Neural progenitor cell (in vitro differentiated cells): ENCODE results near the gene WWOX. TPM values are rescaled to one million over a fixed set of nuclear protein-coding genes. Genes with fewer than 3 reads are reported as not detected.
"Not testable (repeated sequence)": the region's sequence is repeated elsewhere in the genome, so short reads cannot be mapped to it uniquely, and the experiment has no call there.

Source experiments
- DNase-seq: peaks from one replicate; pipeline ENCODE4 v3.0.0-alpha.2; 2016; ENCODE audit warnings: low spot score
- H2AFZ ChIP-seq: fragments of 200-600 bp; sonication (generic); replicated peaks from 2 replicates; pipeline ENCODE4 v1.6.1; 2016; ENCODE audit warnings: antibody characterized with exemption
- H3F3A ChIP-seq: fragments of 200-600 bp; sonication (generic); 2 replicates; pipeline ENCODE4 v1.6.1; 2016; ENCODE audit warnings: antibody characterized with exemption, low read depth
- H3K27ac ChIP-seq: fragments of 200-600 bp; sonication (generic); 2 replicates; pipeline ENCODE4 v1.5.1; 2016; ENCODE audit warnings: mild to moderate bottlenecking
- H3K27me3 ChIP-seq: fragments of 200-600 bp; sonication (generic); 2 replicates; pipeline ENCODE4 v1.6.1; 2016; ENCODE audit warnings: mild to moderate bottlenecking, moderate library complexity
- H3K36me3 ChIP-seq: fragments of 200-600 bp; sonication (generic); 2 replicates; pipeline ENCODE4 v1.5.1; 2016
- H3K4me1 ChIP-seq: fragments of 200-600 bp; sonication (generic); 2 replicates; pipeline ENCODE4 v1.6.1; 2016; ENCODE audit warnings: mixed run types
- H3K4me2 ChIP-seq: fragments of 200-600 bp; sonication (generic); 2 replicates; pipeline ENCODE4 v1.6.1; 2016
- H3K4me3 ChIP-seq: fragments of 200-600 bp; sonication (generic); 2 replicates; pipeline ENCODE4 v1.5.1; 2016
- H3K79me2 ChIP-seq: fragments of 200-600 bp; sonication (generic); 2 replicates; pipeline ENCODE4 v1.6.1; 2016; ENCODE audit warnings: low read depth
- H3K9ac ChIP-seq: fragments of 200-600 bp; sonication (generic); 2 replicates; pipeline ENCODE4 v1.6.1; 2016
- H3K9me3 ChIP-seq: fragments of 200-600 bp; sonication (generic); 2 replicates; pipeline ENCODE4 v1.5.1; 2016; ENCODE audit warnings: low read depth
- H4K20me1 ChIP-seq: fragments of 200-600 bp; sonication (generic); 2 replicates; pipeline ENCODE4 v1.6.1; 2016; ENCODE audit warnings: low read depth
- H3K27ac Mint-ChIP-seq: 3 replicates; pipeline ENCODE4 v1.8.0; 2021; ENCODE audit warnings: mixed read lengths
- H3K27me3 Mint-ChIP-seq: 2 replicates; pipeline ENCODE4 v1.8.0; 2022; ENCODE audit warnings: low read depth, mild to moderate bottlenecking, inconsistent platforms, moderate library complexity, mixed read lengths; ENCODE audit not compliant: insufficient read depth
- H3K36me3 Mint-ChIP-seq: 3 replicates; pipeline ENCODE4 v1.8.0; 2021; ENCODE audit warnings: mixed read lengths
- H3K4me1 Mint-ChIP-seq: 3 replicates; pipeline ENCODE4 v1.8.0; 2021; ENCODE audit warnings: mixed read lengths
- H3K4me3 Mint-ChIP-seq: 3 replicates; pipeline ENCODE4 v1.8.0; 2021; ENCODE audit warnings: mild to moderate bottlenecking, moderate library complexity, mixed read lengths
- H3K9me3 Mint-ChIP-seq: 3 replicates; pipeline ENCODE4 v1.8.0; 2020; ENCODE audit warnings: mixed read lengths
- EZH2 ChIP-seq: fragments of 200-600 bp; sonication (generic); IDR thresholded peaks from 2 replicates; pipeline ENCODE4 v1.6.1; 2017; ENCODE audit warnings: antibody characterized with exemption, mild to moderate bottlenecking, moderate library complexity
- EZH2phosphoT487 ChIP-seq: fragments of 200-600 bp; sonication (generic); IDR thresholded peaks from 2 replicates; pipeline ENCODE4 v1.6.1; 2017; ENCODE audit warnings: antibody characterized with exemption
- total RNA-seq: library from RNA; depleted of rRNA; stranded (reverse); fragments of >200 nt; gene quantifications from 2 replicates; pipeline ENCODE4 v1.2.3, GENCODE V29; 2015; ENCODE audit warnings: low replicate concordance
- TF ChIP-seq, protein P1 (sequence below): fragments of 200-600 bp; sonication (generic); IDR thresholded peaks from 2 replicates; pipeline ENCODE4 v1.5.1; 2017; ENCODE audit warnings: antibody characterized with exemption, mild to moderate bottlenecking

Gene WWOX
- total RNA-seq, 1 donor from 2014 or later = 63.7 TPM

DNA sequence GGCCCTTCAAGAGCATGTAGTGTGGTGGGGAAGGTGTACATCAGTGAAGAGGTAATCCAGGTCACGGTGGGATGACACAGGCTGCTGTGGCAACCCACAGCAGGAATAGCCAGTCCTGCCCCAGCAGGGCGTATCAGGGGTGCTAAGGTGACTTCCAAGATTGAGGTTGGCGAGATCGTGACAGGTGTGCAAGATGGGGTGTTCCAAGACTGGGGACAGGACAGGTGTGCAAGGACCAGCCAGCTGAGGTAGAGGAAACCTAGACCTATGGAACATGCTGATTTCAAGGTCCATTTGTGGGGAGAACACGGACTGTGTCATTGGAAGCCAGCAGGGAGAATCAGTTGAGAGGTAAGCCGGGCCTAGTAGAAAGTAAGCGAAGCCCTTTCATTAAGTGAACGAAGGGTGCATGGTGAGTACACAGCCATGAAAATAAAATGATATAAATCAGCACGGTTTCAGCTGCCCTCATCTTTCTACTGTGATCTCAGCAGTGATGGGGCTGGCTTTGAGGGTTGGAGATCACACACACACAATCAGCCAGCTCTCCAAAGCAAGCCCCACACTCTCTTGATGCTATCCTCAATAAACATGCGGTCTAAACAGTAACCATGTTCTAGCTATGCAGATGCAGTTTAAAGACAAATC is 497.0 kb downstream of the WWOX start:
- H3K79me2 ChIP-seq = no peaks in the 10 kb centered on the region
- no peak overlapping the region for H3K27ac Mint-ChIP-seq

DNA sequence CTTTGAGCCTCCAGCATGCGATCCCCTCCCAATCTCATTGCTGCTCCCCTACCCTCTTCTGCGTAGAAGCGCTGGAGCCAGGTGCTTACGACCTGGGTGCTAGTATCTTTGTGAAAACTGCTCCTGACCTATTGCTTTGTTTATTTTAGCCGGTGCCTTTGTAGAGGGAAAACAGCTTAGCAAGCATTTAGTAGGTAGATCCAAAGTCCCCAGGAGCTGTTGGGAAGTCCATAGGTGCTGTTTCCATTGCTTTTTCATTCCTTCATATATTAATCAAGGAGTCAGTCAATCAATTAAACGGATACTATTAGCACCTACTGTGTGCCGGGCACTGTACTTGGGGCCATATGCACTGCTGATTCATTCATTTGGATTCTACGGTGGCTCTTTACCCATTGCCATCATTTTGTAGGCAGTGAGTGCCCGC is 497.6 kb downstream of the WWOX start:
- Histone ChIP-seq H3K27me3 (no peaks in the 10 kb centered on the region), H3K27ac (no peak overlapping the region), H3K79me2 (no peaks in the 10 kb centered on the region), H3K36me3 (no peaks in the 10 kb centered on the region), H3K4me2 (no peak overlapping the region), H3K9ac (no peak overlapping the region), H4K20me1 (no peaks in the 10 kb centered on the region), H3F3A (no peaks in the 10 kb centered on the region), H3K4me3 (no peak overlapping the region), H3K4me1 (peaks cover 22% of the 10 kb centered on the region), H3K9me3 (no peaks in the 10 kb centered on the region), H2AFZ (no peak overlapping the region)
- TF ChIP-seq EZH2phosphoT487 = no peak
- TF ChIP-seq, protein P1, sequence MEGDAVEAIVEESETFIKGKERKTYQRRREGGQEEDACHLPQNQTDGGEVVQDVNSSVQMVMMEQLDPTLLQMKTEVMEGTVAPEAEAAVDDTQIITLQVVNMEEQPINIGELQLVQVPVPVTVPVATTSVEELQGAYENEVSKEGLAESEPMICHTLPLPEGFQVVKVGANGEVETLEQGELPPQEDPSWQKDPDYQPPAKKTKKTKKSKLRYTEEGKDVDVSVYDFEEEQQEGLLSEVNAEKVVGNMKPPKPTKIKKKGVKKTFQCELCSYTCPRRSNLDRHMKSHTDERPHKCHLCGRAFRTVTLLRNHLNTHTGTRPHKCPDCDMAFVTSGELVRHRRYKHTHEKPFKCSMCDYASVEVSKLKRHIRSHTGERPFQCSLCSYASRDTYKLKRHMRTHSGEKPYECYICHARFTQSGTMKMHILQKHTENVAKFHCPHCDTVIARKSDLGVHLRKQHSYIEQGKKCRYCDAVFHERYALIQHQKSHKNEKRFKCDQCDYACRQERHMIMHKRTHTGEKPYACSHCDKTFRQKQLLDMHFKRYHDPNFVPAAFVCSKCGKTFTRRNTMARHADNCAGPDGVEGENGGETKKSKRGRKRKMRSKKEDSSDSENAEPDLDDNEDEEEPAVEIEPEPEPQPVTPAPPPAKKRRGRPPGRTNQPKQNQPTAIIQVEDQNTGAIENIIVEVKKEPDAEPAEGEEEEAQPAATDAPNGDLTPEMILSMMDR = no peak
- TF ChIP-seq EZH2 = no peak
- Mint-ChIP-seq H3K4me1 (peaks cover 45% of the 10 kb centered on the region), H3K27me3 (peaks cover 9% of the 10 kb centered on the region), H3K9me3 (no peaks in the 10 kb centered on the region), H3K36me3 (no peaks in the 10 kb centered on the region), H3K27ac (no peak overlapping the region), H3K4me3 (no peak overlapping the region)
- DNase-seq = no peak

More for the DNA sequence above, 497.0 kb downstream of the WWOX start:
- Mint-ChIP-seq H3K27me3 (peaks cover 9% of the 10 kb centered on the region), H3K4me3 (no peak overlapping the region), H3K4me1 (peaks cover 43% of the 10 kb centered on the region), H3K36me3 (no peaks in the 10 kb centered on the region), H3K9me3 (no peaks in the 10 kb centered on the region)
- Histone ChIP-seq H3K4me2 (no peak overlapping the region), H3F3A (no peaks in the 10 kb centered on the region), H3K9ac (no peak overlapping the region), H4K20me1 (no peaks in the 10 kb centered on the region), H3K4me3 (no peak overlapping the region), H3K27me3 (no peaks in the 10 kb centered on the region), H3K4me1 (peaks cover 21% of the 10 kb centered on the region), H3K27ac (no peak overlapping the region), H3K36me3 (no peaks in the 10 kb centered on the region), H3K9me3 (no peaks in the 10 kb centered on the region), H2AFZ (no peak overlapping the region)
- TF ChIP-seq EZH2phosphoT487 (no peak), EZH2 (no peak)
- TF ChIP-seq, protein P1 = no peak
- no peak for DNase-seq

DNA sequence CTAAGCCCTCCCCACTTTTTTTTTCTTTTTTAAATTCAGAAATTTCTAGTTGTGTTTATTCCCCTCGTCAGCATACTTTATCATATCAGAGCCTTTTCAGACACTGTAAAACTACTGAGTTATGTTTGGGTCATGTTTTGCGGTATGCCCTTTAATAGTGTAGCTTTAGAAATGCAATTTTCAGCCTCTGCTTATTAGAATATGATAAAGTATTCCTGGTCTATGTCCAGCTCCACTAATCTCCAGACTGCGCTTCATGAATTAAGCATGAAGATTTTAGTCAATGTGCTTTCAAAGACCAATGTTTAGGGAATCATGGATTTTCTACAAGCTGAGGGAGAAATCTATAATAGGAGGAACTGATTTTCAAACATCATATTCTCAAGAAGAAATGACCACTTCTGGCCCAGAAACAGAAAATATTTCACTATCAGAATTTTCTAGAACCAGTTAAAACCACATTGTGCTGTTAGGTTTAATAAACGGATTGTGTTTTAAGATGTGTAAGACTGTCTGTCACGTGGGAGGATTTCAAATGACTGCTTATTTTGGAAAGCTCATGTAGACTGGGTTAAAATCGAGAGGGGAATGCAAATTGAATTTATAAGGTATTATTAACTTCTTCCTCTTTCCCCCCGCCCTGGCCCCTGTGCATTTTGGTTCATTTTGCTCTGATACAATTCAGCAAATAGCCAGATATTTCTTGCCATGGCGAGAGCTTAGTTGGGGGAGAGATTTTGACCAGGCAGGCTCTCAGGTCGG is 498.5 kb downstream of the WWOX start:
- Histone ChIP-seq H3K27ac (no peak overlapping the region), H3K4me3 (no peak overlapping the region), H3K36me3 (no peaks in the 10 kb centered on the region), H3K4me2 (no peak overlapping the region), H2AFZ (no peak overlapping the region), H3F3A (no peaks in the 10 kb centered on the region), H4K20me1 (no peaks in the 10 kb centered on the region), H3K4me1 (peaks cover 16% of the 10 kb centered on the region), H3K9me3 (no peaks in the 10 kb centered on the region), H3K79me2 (no peaks in the 10 kb centered on the region), H3K27me3 (no peaks in the 10 kb centered on the region), H3K9ac (no peak overlapping the region)
- Mint-ChIP-seq H3K27me3 (peaks cover 9% of the 10 kb centered on the region), H3K4me3 (no peak overlapping the region), H3K36me3 (no peaks in the 10 kb centered on the region), H3K27ac (peak overlapping the region; percentile 35), H3K4me1 (peaks cover 43% of the 10 kb centered on the region), H3K9me3 (no peaks in the 10 kb centered on the region)
- no peak for TF ChIP-seq EZH2phosphoT487
- no peak for DNase-seq

DNA sequence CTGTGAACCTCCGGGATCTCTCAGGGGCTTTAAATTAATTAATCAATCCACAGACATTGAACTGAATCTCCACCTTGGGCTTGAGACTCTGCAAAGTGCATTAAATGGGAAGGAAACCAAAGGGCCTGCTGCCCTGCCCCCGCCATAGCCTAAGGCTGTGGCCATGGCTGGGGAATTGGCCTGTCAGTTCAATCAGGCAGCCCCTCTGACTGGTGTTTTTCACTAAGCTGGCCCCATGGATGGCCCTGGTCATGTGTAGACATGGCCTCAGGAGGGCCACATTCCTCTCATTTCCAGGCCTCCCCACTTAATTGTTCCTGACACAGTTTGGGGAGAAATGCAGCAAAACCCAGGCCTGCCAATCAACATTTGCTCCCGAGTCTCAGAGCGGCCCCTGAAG is 499.8 kb downstream of the WWOX start:
- Histone ChIP-seq H3K36me3 (no peaks in the 10 kb centered on the region), H3F3A (no peaks in the 10 kb centered on the region), H2AFZ (no peak overlapping the region), H3K4me1 (peaks cover 5% of the 10 kb centered on the region), H4K20me1 (no peaks in the 10 kb centered on the region), H3K4me3 (no peak overlapping the region), H3K27ac (no peak overlapping the region), H3K27me3 (no peaks in the 10 kb centered on the region), H3K9ac (no peak overlapping the region), H3K79me2 (no peaks in the 10 kb centered on the region), H3K9me3 (no peaks in the 10 kb centered on the region), H3K4me2 (no peak overlapping the region)
- H3K27ac Mint-ChIP-seq = peak overlapping the region; percentile 86
- DNase-seq = no peak
- H3K9me3 Mint-ChIP-seq = no peaks in the 10 kb centered on the region
- H3K36me3 Mint-ChIP-seq = no peaks in the 10 kb centered on the region
- peaks cover 9% of the 10 kb centered on the region for H3K27me3 Mint-ChIP-seq
- H3K4me3 Mint-ChIP-seq = no peak overlapping the region
- peaks cover 31% of the 10 kb centered on the region for H3K4me1 Mint-ChIP-seq
- TF ChIP-seq EZH2phosphoT487 (no peak), EZH2 (no peak)
- TF ChIP-seq, protein P1 = no peak

DNA sequence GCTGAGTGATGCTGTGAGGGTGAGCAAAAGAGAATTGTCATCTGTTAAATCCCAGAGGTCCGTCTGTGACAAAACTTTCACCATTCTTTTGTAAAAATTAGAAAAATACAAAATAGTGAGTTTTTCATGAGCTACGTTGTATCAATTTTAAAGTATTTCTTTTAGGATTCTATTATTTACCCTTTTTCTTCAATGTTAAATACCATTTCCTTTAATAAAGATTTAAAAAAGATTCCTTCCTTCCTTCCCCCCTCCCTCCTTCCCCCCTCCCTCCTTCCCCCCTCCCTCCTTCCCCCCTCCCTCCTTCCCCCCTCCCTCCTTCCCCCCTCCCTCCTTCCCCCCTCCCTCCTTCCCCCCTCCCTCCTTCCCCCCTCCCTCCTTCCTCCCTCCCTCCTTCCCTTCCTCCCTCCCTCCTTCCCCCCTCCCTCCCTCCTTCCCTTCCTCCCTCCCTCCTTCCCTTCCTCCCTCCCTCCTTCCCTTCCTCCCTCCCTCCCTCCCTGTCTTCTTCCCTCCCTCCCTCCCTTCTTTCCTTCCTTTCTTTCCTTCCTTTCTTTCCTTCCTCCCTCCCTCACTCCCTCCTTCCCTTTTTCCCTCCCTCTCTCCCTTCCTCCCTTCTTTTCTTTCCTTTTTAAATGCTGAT is 505.1 kb downstream of the WWOX start:
- H3K4me2 ChIP-seq = peak overlapping the region; percentile 73
- DNase-seq = not testable (repeated sequence)
- peak overlapping the region; percentile 84 for H3K27ac Mint-ChIP-seq

More for the DNA sequence above, 505.1 kb downstream of the WWOX start:
- not testable (repeated sequence) for H3K36me3 Mint-ChIP-seq, H3K9me3 ChIP-seq, H3K79me2 ChIP-seq, H4K20me1 ChIP-seq, H3K27me3 Mint-ChIP-seq, H2AFZ ChIP-seq, H3K9me3 Mint-ChIP-seq, H3K4me3 Mint-ChIP-seq, H3K27ac ChIP-seq, H3K9ac ChIP-seq, H3K4me3 ChIP-seq, H3K36me3 ChIP-seq, H3K27me3 ChIP-seq
- peaks cover 56% of the 10 kb centered on the region for H3K4me1 Mint-ChIP-seq
- Histone ChIP-seq H3K4me1 (peaks cover 47% of the 10 kb centered on the region), H3F3A (peaks cover 36% of the 10 kb centered on the region)
